Esophagus squamous epithelium (tissue), 5 donors: ENCODE data around the gene TMED1. TPM values are rescaled to one million over a fixed set of nuclear protein-coding genes. Genes with fewer than 3 reads are reported as not detected.

ENCODE experiments used
- DNase-seq: peaks from one replicate; lab custom pipeline; 2025; lab: John Stamatoyannopoulos, UW
- H3K27ac ChIP-seq, 4 donors: fragments of 200-600 bp; sonication (generic); one replicate each; pipeline ENCODE4 v1.5.1; 2016 to 2019; ENCODE audit warnings: mild to moderate bottlenecking in 1 of 4
- H3K27me3 ChIP-seq, 4 donors: fragments of 200-600 bp; sonication (generic); 1 replicate in 3 of 4; 2 replicates in 1 of 4; pipeline versions ENCODE4 v1.5.1 to v1.6.0; 2017 to 2021; ENCODE audit warnings: antibody characterized with exemption in 1 of 4
- H3K36me3 ChIP-seq, 3 donors: fragments of 200-600 bp; sonication (generic); one replicate each; pipeline ENCODE4 v1.5.1; 2016 to 2019
- H3K4me1 ChIP-seq, 3 donors: fragments of 200-600 bp; sonication (generic); one replicate each; pipeline ENCODE4 v1.5.1; 2017 to 2019
- H3K4me3 ChIP-seq, 4 donors: fragments of 200-600 bp; sonication (generic); 1 replicate in 3 of 4; 2 replicates in 1 of 4; pipeline ENCODE4 v1.5.1; 2016 to 2019; ENCODE audit warnings: mild to moderate bottlenecking in 2 of 4, moderate library complexity in 1 of 4
- H3K9me3 ChIP-seq, 3 donors: fragments of 200-600 bp; sonication (generic); one replicate each; pipeline ENCODE4 v1.5.1; 2016 to 2019
- POLR2A ChIP-seq, 4 donors: fragments of 450-650 bp; IDR thresholded peaks; one replicate each; pipeline ENCODE4 v1.6.1; 2017; ENCODE audit warnings: antibody characterized with exemption in 4 of 4, mild to moderate bottlenecking in 4 of 4, moderate library complexity in 3 of 4
- WGBS, 2 donors: methylation state at CpG; one replicate each; pipeline ENCODE4 v1.1.5; 2018; 5-methylcytosine and 5-hydroxymethylcytosine counted together
- intact Hi-C: fragments of 100-400 bp; cut with DNase I; formaldehyde crosslinking; loops from one replicate; pipeline ENCODE4 v1.15.0; 2022
- total RNA-seq, 4 donors: library from RNA; depleted of rRNA; stranded (reverse); fragments of >200 nt; gene quantifications; one replicate each; pipeline ENCODE4 v1.1.0, GENCODE V29; 2016
- TF ChIP-seq, protein P1 (sequence below), 6 experiments: fragments of 450-650 bp in 4 of 6; fragments of 200-600 bp in 2 of 6; sonication (generic) in 2 of 6; IDR thresholded peaks; one replicate each; pipeline ENCODE4 v1.5.1; 2016 to 2019; ENCODE audit warnings: antibody characterized with exemption in 6 of 6, mild to moderate bottlenecking in 4 of 6, moderate library complexity in 4 of 6
- donor health status: DM: yes; HTN: yes; CAD: no.

The TMED1 gene
- total RNA-seq, 4 donors from 2014 or later: 14.7 to 30.3 (median 24.1) TPM

DNA sequence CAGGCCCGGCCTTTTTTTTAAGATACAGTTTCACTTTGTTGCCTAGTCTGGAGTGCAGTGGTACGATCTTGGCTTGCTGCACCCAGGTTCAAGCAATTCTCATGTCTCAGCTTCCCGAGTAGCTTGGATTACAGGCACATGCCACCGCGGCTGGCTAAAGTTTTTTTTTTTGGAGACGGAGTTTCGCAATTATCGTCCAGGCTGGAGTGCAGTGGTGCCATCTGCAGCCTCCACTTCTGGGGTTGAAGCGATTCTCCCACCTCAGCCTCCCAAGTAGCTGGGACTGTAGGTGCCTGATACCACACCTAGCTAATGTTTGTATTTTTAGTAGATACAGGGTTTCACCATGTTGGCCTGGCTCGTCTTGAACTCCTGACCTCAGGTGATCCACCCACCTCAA is 30.5 kb upstream of the TMED1 start:
- 76 to 96% methylated on average over 9 to 10 of the region's 10 CpGs for WGBS, 2 donors
- TF ChIP-seq, protein P1, sequence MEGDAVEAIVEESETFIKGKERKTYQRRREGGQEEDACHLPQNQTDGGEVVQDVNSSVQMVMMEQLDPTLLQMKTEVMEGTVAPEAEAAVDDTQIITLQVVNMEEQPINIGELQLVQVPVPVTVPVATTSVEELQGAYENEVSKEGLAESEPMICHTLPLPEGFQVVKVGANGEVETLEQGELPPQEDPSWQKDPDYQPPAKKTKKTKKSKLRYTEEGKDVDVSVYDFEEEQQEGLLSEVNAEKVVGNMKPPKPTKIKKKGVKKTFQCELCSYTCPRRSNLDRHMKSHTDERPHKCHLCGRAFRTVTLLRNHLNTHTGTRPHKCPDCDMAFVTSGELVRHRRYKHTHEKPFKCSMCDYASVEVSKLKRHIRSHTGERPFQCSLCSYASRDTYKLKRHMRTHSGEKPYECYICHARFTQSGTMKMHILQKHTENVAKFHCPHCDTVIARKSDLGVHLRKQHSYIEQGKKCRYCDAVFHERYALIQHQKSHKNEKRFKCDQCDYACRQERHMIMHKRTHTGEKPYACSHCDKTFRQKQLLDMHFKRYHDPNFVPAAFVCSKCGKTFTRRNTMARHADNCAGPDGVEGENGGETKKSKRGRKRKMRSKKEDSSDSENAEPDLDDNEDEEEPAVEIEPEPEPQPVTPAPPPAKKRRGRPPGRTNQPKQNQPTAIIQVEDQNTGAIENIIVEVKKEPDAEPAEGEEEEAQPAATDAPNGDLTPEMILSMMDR (IDR thresholded peaks at IDR 0.05): no peak
- TF ChIP-seq POLR2A (IDR thresholded peaks at IDR 0.05): no peak
- no peak overlapping the region for H3K4me3 ChIP-seq
- intact Hi-C loops: no loop called here
- no peak overlapping the region for H3K27ac ChIP-seq
- no peaks in the 10 kb centered on the region for H3K9me3 ChIP-seq
- H3K4me1 ChIP-seq: peaks cover 0 to 28% (median 13%) of the 10 kb centered on the region in 3 donors
- H3K36me3 ChIP-seq: no peaks in the 10 kb centered on the region
- no peak for DNase-seq
- no peaks in the 10 kb centered on the region for H3K27me3 ChIP-seq

GRCh38 chr19:10864538-10864899 is 28.5 kb upstream of the TMED1 start:
- WGBS, 2 donors: 9 to 15% methylated on average over 6 of the region's 6 CpGs
- intact Hi-C loops: loop anchor here (5.0 kb wide), 1 partner anchor 147 kb away; the partner anchor contains the start of gene DNM2
- Histone ChIP-seq H3K27me3 (no peaks in the 10 kb centered on the region), H3K36me3 (no peaks in the 10 kb centered on the region), H3K4me3 (peak overlapping the region in 2 of 4 donors; percentile 10 to 33), H3K9me3 (no peaks in the 10 kb centered on the region), H3K4me1 (peaks cover 0 to 20% (median 8%) of the 10 kb centered on the region in 3 donors), H3K27ac (peak overlapping the region in 3 of 4 donors; percentile 20 to 73 (median 33))
- no peak for DNase-seq
- TF ChIP-seq, protein P1 (IDR thresholded peaks at IDR 0.05): peak; percentile 78 to 90 (median 86)
- no peak for TF ChIP-seq POLR2A (IDR thresholded peaks at IDR 0.05)

GRCh38 chr19:10863107-10863717 is 27.2 kb upstream of the TMED1 start:
- Histone ChIP-seq H3K27me3 (no peaks in the 10 kb centered on the region), H3K4me1 (peaks cover 0 to 20% (median 8%) of the 10 kb centered on the region in 3 donors), H3K4me3 (peak overlapping the region in 1 of 4 donors; percentile 18), H3K9me3 (no peaks in the 10 kb centered on the region), H3K27ac (peak overlapping the region; percentile 33 to 73 (median 43)), H3K36me3 (no peaks in the 10 kb centered on the region)
- TF ChIP-seq, protein P1 (IDR thresholded peaks at IDR 0.05): no peak
- no peak for TF ChIP-seq POLR2A (IDR thresholded peaks at IDR 0.05)
- 30 to 78% methylated on average over 9 to 16 of the region's 18 CpGs for WGBS, 2 donors
- no peak for DNase-seq
- intact Hi-C loops: loop anchor here (5.0 kb wide), 1 partner anchor 146 kb away; the partner anchor contains the start of gene DNM2

DNA sequence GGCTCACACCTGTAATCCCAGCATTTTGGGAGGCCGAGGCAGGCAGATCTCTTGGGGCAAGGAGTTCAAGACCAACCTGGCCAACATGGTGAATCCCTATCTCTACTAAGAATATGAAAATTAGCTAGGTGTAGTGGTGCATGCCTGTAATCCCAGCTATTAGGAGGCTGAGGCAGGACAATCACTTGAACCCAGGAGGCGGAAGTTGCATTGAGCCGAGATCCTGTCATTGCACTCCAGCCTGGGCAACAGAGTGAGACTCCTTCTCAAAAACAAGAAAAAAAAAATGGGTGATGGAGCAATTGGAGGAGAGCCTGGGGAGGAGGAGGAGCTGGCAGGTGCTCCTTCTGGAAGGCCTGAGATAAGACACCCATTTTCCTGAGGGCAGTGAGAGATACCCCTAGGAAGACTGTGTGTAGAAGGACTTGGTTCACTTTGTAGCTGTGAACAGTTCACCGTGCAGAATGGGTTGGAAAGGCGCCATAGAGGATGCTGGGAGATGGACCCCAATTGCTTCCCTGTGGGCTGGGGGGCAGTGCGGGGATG is 26.6 kb upstream of the TMED1 start:
- 70 to 82% methylated on average over 4 to 6 of the region's 6 CpGs for WGBS, 2 donors
- peak overlapping the region; percentile 33 to 49 (median 42) for H3K27ac ChIP-seq
- peaks cover 0 to 20% (median 8%) of the 10 kb centered on the region in 3 donors for H3K4me1 ChIP-seq
- TF ChIP-seq, protein P1 (IDR thresholded peaks at IDR 0.05): no peak
- no peak for TF ChIP-seq POLR2A (IDR thresholded peaks at IDR 0.05)
- intact Hi-C loops: loop anchor here (5.0 kb wide), 1 partner anchor 145 kb away; the partner anchor contains the start of gene DNM2
- H3K36me3 ChIP-seq: no peaks in the 10 kb centered on the region
- H3K4me3 ChIP-seq: peak overlapping the region in 1 of 4 donors; percentile 18
- H3K9me3 ChIP-seq: no peaks in the 10 kb centered on the region
- DNase-seq: no peak
- H3K27me3 ChIP-seq: no peaks in the 10 kb centered on the region

- no peak for TF ChIP-seq POLR2A (IDR thresholded peaks at IDR 0.05)
- TF ChIP-seq, protein P1 (IDR thresholded peaks at IDR 0.05): peak in 4 of 6 experiments; percentile 29 to 60 (median 40)
- H3K36me3 ChIP-seq: no peaks in the 10 kb centered on the region
- no peaks in the 10 kb centered on the region for H3K27me3 ChIP-seq
- intact Hi-C loops: loop anchor here (5.0 kb wide), 1 partner anchor 144 kb away; the partner anchor contains the start of gene DNM2
- no peak overlapping the region for H3K4me3 ChIP-seq
- no peaks in the 10 kb centered on the region for H3K9me3 ChIP-seq
- peaks cover 0 to 20% (median 8%) of the 10 kb centered on the region in 3 donors for H3K4me1 ChIP-seq
- WGBS, 2 donors: 61 to 73% methylated on average over 7 of the region's 7 CpGs
- H3K27ac ChIP-seq: no peak overlapping the region
- no peak for DNase-seq
Observed at GRCh38 chr19:10861103-10861651, 25.2 kb upstream of the TMED1 start.
